HG03354 (cell line): ENCODE data around the gene CCNL2.
"Not testable (repeated sequence)": the region's sequence is repeated elsewhere in the genome, so short reads cannot be mapped to it uniquely, and the experiment has no call there.

Experiments used
- ATAC-seq: cut with Tn5 transposase; IDR thresholded peaks from one replicate; pipeline ENCODE4 v1.9.1; 2021; ENCODE audit warnings: mild to moderate bottlenecking; ENCODE audit not compliant: unreplicated experiment, poor library complexity, severe bottlenecking

CCNL2 gene

DNA sequence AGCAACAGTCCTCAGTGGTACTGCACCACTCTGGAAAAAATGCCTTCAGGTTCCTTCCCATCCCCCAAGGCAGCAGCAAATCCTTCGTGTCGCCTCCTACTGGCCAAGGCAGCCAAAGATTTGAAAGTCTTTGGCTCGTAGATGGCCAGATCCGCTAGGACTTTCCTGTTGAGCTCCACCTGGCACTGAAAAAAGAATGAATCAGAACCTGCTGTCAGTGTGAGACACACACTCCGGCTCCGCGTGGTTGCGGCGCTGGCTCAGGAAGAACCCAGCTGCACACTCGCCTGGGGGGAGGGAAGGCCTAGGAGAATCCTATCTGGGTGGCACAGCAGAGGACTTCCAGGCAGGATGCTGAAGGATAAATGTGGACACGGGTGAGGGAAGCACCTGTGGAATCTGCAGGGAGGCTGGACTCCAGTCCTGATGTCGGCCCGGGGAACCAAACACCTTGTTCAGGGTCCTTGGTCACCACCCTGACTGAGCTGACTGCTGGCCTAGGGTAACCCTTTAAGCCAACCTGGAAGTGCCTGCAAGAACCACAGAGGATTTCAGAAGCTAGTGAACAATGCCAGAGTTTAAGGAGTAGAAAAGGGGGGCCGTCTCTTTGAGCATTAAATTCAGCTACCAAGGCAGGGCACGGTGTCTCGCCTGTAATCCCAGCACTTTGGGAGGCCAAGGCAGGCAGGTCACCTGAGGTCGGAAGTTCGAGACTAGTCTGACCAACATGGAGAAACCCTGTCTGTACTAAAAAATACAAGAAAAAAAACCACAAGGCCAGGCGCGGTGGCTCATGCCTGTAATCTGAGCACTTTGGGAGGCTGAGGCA lies 3.2 kb upstream of the CCNL2 start:
- ATAC-seq: no peak

- ATAC-seq: no peak
Observed at GRCh38 chr1:1401457-1402010, 2.4 kb upstream of the CCNL2 start.

DNA sequence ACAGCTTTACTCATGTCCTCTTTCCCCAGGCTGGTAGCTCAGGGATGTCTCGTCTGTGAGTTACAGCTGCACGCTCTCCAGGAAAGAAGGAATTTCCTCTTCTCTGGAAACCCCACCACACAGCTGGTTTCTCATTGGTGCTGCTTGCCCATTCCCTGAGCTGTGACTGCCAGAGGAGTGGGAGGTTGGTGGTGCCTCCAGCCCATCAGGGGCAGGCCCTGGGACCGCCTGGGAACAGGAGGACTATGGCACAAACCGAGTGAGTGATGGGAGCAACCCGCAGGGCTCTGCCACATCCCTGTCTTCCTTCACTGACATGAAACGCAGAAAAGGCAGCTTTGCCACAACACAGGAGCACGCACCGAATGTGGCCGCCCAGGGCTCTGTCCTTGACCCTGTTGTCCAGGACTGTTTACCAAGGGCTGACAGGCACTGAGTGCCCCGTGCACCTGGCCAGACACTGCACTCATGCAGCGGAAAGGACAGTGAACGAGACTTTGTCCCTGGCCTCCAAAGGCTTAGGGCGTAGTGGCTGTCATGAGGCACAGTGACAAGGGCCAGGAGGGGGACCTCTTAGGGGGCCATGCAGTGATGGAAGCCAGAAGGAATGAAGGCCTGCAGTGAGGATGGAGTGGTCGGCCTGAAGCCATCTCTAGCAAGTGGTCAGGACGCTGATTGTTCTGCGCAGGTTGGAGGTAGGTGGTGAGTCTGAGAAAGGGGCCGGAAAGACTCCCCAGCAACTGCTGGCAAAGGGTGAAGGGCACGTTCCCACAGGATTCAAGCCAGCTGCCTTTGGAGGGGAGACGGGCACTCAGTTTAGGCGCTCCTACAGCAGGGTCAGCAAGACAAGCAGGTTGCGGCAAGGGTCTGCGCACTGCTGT lies 1.7 kb upstream of the CCNL2 start:
- ATAC-seq: no peak

DNA sequence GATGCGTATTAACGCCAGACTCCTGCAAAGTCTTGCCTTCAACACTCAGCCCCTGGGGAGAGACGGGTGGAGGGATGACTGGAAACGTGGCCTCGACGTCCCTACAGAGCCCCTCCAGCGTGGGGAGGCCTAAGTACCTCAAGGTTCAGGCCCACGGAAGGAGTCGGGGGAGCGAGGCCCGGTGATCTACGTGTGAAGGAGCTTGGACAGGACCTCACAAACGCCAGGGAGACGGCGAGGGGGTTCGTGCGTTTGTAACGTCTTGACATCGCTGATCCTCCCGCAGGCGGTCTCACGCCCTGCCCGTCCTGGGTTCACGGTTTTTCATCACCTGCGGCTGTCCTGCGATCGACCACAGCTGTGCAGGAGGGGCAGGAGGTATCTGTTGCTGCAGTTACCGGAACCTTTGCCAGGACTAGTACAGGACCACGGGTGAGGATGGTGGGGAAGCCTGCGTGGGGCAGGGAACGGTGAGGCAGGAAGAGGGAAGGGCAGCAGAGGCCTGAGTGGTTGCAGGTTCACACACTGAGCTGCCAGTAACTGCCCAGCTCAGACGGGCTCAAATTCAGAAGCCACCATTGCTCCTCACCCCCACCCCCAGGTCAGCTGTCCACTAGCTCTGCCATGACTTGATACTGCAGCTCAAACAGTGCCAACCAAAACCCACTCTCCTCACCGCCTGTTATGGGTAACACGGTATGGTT lies 889 bp upstream of the CCNL2 start:
- no peak for ATAC-seq

GRCh38 chr1:1398677-1399186 lies 403 bp downstream of the CCNL2 start:
- ATAC-seq: peak; percentile 2

GRCh38 chr1:1397839-1398523 lies 1.2 kb downstream of the CCNL2 start:
- no peak for ATAC-seq

GRCh38 chr1:1395166-1395565 lies 4.0 kb downstream of the CCNL2 start:
- ATAC-seq: no peak

DNA sequence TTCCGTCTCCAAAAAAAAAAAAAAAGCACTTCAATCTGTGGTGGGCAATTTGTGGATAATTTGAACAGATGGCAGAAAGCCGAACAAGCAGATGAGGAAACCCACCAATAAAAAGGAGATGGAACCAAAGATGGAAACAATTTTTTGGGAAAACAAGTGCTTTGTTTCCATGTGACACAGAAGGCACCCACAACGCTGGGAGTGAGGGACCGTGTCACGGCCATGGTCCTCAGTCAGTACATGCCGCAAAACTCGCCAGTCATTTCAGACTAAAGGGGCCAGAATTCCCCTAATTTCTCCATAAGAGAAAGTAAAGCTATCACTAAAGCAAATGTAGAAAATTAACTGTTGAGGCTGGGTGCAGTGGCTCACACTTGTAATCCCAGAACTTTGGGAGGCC lies 5.0 kb downstream of the CCNL2 start:
- no peak for ATAC-seq

- ATAC-seq: no peak
Observed at GRCh38 chr1:1393428-1393827, 5.7 kb downstream of the CCNL2 start.

- no peak for ATAC-seq
Observed at GRCh38 chr1:1393014-1393413, 6.1 kb downstream of the CCNL2 start.

DNA sequence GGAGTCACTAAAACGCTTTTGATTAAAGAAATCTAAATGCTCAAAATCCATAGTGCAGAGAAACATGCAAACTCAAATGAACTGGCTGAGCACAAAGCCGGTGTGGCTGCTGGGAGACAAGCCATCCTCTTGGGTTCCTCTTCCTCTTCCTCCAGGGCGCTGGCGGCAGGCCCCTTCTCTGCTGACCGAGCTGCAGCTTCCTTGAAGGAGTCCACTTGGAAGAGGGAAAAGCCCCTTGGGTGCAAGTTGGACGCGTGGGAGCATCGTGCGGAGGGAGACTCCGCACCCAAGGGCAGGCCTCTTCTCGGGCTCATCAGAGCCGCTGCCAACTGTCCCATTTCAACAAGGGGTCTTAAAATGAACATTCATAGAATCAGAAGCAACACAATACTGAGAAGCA lies 7.9 kb downstream of the CCNL2 start:
- ATAC-seq: no peak

DNA sequence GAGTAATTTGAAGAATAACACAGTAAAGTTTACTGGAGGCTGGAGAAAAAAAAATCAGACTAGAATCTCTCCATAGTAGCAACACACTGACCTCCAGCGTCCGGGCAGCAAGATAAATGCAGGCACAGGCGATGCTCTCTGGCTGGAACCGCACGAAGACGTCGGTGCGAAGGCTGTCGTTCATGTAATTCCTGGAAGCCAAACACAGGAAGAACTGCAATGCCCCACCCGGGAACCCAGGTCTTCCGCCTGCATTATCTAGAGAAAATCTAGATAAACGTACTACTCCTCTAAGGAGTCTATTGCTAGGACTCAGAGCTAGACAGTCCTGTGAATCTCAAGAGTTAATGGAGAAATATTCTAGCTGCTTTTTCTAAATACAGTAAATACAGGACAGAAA lies 8.5 kb downstream of the CCNL2 start:
- no peak for ATAC-seq

- ATAC-seq: no peak
Observed at GRCh38 chr1:1388078-1388472, 11.1 kb downstream of the CCNL2 start.

GRCh38 chr1:1387098-1388077 lies 11.7 kb downstream of the CCNL2 start:
- no peak for ATAC-seq

DNA sequence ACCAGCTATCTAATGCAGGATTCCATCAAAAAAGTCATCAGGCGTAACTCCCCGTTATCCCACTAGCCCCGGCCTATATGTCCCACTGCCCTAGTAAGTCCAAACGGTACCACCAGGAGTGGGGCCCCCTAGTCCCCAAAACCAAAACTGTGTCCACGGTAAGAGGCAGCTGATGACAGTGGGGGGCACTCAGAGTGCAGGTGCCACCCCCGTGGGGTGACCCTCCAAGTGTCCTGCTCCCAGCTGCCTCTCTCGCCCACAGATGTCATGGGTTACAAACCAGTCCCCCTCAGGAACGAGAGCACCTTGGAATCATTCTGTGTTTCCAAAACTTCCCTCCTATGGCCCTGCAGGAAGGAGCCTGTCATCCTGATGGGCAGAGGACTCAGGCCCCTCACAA lies 13.2 kb downstream of the CCNL2 start:
- no peak for ATAC-seq

GRCh38 chr1:1385339-1385738 lies 13.8 kb downstream of the CCNL2 start:
- ATAC-seq: not testable (repeated sequence)

DNA sequence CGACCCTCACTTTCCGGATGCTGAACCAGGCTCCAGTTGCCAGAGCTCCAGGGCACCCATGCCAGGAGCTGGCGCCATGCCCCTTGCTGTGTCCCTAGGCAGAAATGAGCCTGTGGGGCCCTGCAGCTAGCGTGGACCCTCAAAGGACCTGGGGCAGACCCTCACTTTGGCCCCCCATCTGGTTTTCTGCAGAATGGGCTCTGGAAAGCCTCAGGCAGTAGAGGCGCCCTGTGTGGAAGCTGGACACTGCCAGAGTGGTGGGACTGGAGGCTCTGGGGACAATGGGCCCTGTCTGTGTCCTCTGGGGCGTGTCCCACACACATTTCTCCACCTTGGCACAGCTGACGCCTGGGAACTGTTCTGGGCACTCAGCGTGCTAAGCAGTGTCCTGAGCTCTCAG lies 17.8 kb downstream of the CCNL2 start:
- no peak for ATAC-seq

- no peak for ATAC-seq
Observed at GRCh38 chr1:1380860-1381259, 18.3 kb downstream of the CCNL2 start.
